Activated B cell treated with CpG ODN at 0.5 μM for 24 hours (primary cell): ENCODE data around the gene NOA1. TPM values are rescaled to one million over a fixed set of nuclear protein-coding genes. Genes with fewer than 3 reads are reported as not detected.

Experiments
- ATAC-seq: fragments of 200-7000 bp; cut with Tn5 transposase; one replicate; pipeline ENCODE4 v1.10.0; 2021; ENCODE audit warnings: low read depth, mild to moderate bottlenecking, moderate library complexity
- CTCF ChIA-PET: fragments of 350-600 bp; sonication (Branson Sonifier 250); formaldehyde crosslinking; loops from one replicate; lab custom pipeline; 2021; ENCODE audit warnings: antibody characterized with exemption; lab: Charles Lee
- POLR2A ChIA-PET: fragments of 350-600 bp; sonication (Branson Sonifier 250); formaldehyde crosslinking; loops from one replicate; lab custom pipeline; 2021; ENCODE audit warnings: antibody characterized with exemption; lab: Charles Lee
- DNase-seq: peaks from one replicate; pipeline ENCODE4 v3.0.0; 2022
- H3K27ac Mint-ChIP-seq: one replicate; pipeline ENCODE4 v1.8.0; 2020; ENCODE audit warnings: mixed read lengths
- H3K27me3 Mint-ChIP-seq: one replicate; pipeline ENCODE4 v1.8.0; 2021; ENCODE audit warnings: mixed read lengths
- H3K36me3 Mint-ChIP-seq: one replicate; pipeline ENCODE4 v1.8.0; 2021; ENCODE audit warnings: low read depth, mixed read lengths
- H3K4me1 Mint-ChIP-seq: one replicate; pipeline ENCODE4 v1.8.0; 2021; ENCODE audit warnings: mixed read lengths
- H3K4me3 Mint-ChIP-seq: one replicate; pipeline ENCODE4 v1.8.0; 2020; ENCODE audit warnings: mild to moderate bottlenecking, mixed read lengths
- H3K9me3 Mint-ChIP-seq: one replicate; pipeline ENCODE4 v1.8.0; 2020; ENCODE audit warnings: mixed read lengths
- intact Hi-C: fragments of 100-400 bp; cut with micrococcal nuclease; formaldehyde crosslinking; loops from one replicate; pipeline ENCODE4 v1.15.1; 2024
- total RNA-seq: library from RNA; stranded (reverse); gene quantifications from 2 replicates; pipeline ENCODE4 v1.2.3, GENCODE V29; 2022
- TF ChIP-seq, protein P1 (sequence below): fragments of 200-600 bp; IDR thresholded peaks from one replicate; pipeline ENCODE4 v1.8.0; 2022; ENCODE audit warnings: antibody characterized with exemption, mild to moderate bottlenecking

The NOA1 gene
- total RNA-seq, 1 donor from 2014 or later, result 25.0 TPM

DNA sequence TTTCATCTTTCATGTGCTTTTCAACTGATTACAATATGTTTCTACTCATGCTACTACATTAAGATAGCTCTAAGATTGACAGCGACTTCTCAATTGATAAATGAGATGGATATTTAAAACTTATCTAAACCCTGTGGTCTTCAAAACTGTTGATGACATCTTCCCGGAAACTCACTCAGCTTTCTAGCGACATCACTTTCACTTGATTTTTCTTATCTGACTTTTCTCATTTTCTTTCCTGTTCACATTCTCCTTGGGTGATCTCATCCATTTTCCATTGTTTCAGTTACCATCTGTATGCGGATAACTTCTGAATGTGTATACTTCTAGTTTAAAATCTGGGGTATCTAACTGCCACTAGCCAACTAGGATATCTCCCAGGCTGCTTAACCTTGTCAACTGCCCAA lies 4.4 kb upstream of the NOA1 start:
- no peaks in the 10 kb centered on the region for H3K27me3 Mint-ChIP-seq
- CTCF ChIA-PET, result no interaction called here
- ATAC-seq, result no peak
- no peaks in the 10 kb centered on the region for H3K9me3 Mint-ChIP-seq
- intact Hi-C loops, result no loop called here
- H3K4me1 Mint-ChIP-seq, result peaks cover 56% of the 10 kb centered on the region
- TF ChIP-seq, protein P1, sequence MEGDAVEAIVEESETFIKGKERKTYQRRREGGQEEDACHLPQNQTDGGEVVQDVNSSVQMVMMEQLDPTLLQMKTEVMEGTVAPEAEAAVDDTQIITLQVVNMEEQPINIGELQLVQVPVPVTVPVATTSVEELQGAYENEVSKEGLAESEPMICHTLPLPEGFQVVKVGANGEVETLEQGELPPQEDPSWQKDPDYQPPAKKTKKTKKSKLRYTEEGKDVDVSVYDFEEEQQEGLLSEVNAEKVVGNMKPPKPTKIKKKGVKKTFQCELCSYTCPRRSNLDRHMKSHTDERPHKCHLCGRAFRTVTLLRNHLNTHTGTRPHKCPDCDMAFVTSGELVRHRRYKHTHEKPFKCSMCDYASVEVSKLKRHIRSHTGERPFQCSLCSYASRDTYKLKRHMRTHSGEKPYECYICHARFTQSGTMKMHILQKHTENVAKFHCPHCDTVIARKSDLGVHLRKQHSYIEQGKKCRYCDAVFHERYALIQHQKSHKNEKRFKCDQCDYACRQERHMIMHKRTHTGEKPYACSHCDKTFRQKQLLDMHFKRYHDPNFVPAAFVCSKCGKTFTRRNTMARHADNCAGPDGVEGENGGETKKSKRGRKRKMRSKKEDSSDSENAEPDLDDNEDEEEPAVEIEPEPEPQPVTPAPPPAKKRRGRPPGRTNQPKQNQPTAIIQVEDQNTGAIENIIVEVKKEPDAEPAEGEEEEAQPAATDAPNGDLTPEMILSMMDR, result no peak
- H3K36me3 Mint-ChIP-seq, result peaks cover 56% of the 10 kb centered on the region
- POLR2A ChIA-PET, result interaction anchor here (0.6 kb wide), 1 partner anchor 25 kb away, joined by 3 read pairs; no protein-coding TSS in a partner anchor
- no peak overlapping the region for H3K27ac Mint-ChIP-seq
- peak overlapping the region; percentile 5 for H3K4me3 Mint-ChIP-seq
- no peak for DNase-seq

DNA sequence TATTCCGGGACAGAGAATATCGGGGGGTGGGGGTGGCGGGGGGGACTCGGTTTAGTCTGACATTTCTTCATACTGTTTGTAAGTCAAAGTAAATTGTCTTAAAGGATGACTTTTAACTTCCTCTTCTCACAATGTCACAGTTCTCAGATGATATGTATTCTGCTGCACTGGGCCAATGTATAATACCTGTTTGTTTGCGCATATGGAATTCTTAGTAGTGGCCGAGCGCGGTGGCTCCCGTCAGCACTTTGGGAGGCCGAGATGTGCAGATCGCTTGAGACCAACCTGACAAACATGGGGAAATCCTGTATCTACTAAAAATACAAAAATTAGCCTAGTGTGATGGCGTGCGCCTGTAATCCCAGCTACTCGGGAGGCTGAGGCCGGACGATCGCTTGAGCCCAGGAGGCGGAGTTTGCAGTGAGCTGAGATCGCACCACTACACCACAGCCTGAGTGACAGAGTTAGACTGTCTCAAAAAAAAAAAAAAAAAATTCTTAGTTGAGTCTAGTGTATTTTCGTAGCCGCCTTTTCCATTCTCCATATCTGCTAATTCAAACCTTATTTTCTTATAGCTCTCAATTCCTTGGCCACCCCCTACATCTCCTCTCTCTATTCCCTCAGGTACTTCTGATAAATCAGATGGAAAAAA lies 2.1 kb upstream of the NOA1 start:
- TF ChIP-seq, protein P1, result no peak
- ChIA-PET CTCF (interaction anchor here (0.9 to 2.2 kb wide), 3 partner anchors 19 to 1031 kb away, joined by 3 to 5 read pairs (median 3); no protein-coding TSS in a partner anchor), POLR2A (interaction anchor here (0.6 to 4.9 kb wide), 8 partner anchors 11 to 1584 kb away, joined by 3 to 127 read pairs (median 8); partner anchors contain the start of genes AASDH, PAICS, PPAT and REST)
- no peaks in the 10 kb centered on the region for H3K27me3 Mint-ChIP-seq
- peaks cover 74% of the 10 kb centered on the region for H3K4me1 Mint-ChIP-seq
- DNase-seq (no peak), ATAC-seq (no peak)
- H3K9me3 Mint-ChIP-seq, result no peaks in the 10 kb centered on the region
- intact Hi-C loops, result loop anchor here (5.0 kb wide), 3 partner anchors 157 to 1127 kb away; partner anchors contain the start of genes EXOC1 and SPINK2
- H3K4me3 Mint-ChIP-seq, result peak overlapping the region; percentile 99
- peak overlapping the region; percentile 96 for H3K27ac Mint-ChIP-seq
- H3K36me3 Mint-ChIP-seq, result peaks cover 43% of the 10 kb centered on the region

DNA sequence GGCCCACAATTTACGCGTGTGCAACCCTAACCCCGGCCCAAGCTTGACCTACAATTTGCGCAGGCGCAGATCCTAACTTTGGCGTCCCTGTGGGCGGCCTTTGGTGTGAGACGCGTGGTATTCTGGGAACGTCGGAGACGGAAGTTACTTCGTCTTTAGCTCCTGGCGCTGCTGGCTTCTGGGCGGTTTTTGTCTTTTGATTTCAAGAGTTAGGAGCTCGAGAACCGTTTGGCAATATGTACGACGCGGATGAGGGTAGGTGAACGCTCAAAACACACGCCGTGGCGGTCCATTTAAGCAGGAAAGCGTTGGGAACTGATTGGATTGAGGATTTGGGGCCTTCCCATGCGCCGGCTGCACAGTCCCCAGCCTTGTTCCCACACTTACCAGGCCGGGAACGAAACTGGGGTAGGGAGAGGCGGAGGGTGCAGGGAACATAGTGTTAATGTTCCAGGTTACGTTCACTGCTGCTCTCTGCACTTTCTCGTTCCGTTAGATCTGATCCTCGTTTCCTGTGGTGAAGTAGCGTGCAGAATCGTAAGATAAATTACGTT lies 1.4 kb upstream of the NOA1 start, which contains the start of gene POLR2B:
POLR2B (plus strand) TSS at position 147 of the 554 bp plus-strand sequence; CDS start at position 237, 90 bp downstream.
- DNase-seq, result peak; percentile 77
- peak within 1 kb of the TSS; percentile 96 for H3K27ac Mint-ChIP-seq
- peak within 1 kb of the TSS; percentile 99 for H3K4me3 Mint-ChIP-seq
- H3K4me1 Mint-ChIP-seq, result peaks cover 76% of the 10 kb centered on the region
- H3K27me3 Mint-ChIP-seq, result no peaks in the 10 kb centered on the region
- H3K36me3 Mint-ChIP-seq, result peaks cover 41% of the 10 kb centered on the region
- ChIA-PET CTCF (interaction anchor here (1.3 to 2.5 kb wide), 3 partner anchors 71 to 1031 kb away, joined by 3 to 17 read pairs (median 5); partner anchors contain the start of gene REST), POLR2A (interaction anchor here (0.6 to 4.9 kb wide), 11 partner anchors 10 to 1583 kb away, joined by 3 to 127 read pairs (median 7); partner anchors contain the start of genes AASDH, PAICS, PPAT and REST)
- TF ChIP-seq, protein P1, result no peak
- H3K9me3 Mint-ChIP-seq, result no peaks in the 10 kb centered on the region
- intact Hi-C loops, result loop anchor here (1.0 to 5.0 kb wide), 4 partner anchors 157 to 1127 kb away; partner anchors contain the start of genes EXOC1, SPINK2 and SRP72
- peak; percentile 58 for ATAC-seq

DNA sequence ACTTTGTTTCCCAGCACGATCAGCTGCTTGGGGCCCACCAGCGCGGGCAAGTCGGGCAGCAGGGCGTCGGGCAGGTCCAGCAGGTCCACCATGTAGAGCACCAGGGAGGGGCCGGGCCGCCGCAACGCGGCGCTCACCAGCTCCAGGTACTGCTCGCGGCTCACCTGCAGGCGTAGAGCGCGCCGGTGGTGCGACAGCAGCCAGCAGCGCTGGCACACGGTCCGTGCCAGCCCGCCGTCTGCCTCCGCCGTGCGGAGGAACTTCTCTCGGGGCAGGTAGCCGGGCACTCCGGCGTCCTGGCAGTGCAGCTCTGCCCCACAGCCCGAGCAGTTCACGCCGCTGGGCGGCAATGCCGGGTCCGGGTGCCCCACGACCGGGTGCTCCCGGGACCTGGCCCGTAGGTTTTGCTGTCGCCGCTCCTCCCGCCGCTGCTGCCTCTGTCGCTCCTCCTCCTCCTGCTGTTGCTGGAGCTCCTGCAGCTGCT lies 527 bp downstream of the NOA1 start:
- Mint-ChIP-seq H3K27ac (peak overlapping the region; percentile 96), H3K4me3 (peak overlapping the region; percentile 99), H3K4me1 (peaks cover 68% of the 10 kb centered on the region), H3K27me3 (no peaks in the 10 kb centered on the region), H3K36me3 (peaks cover 51% of the 10 kb centered on the region), H3K9me3 (peaks cover 7% of the 10 kb centered on the region)
- intact Hi-C loops, result loop anchor here (1.0 to 5.0 kb wide), 11 partner anchors 69 to 1631 kb away; partner anchors contain the start of genes AASDH, CEP135, CLOCK and EXOC1
- ATAC-seq (peak; percentile 21), DNase-seq (no peak)
- POLR2A ChIA-PET, result interaction anchor here (1.4 to 4.9 kb wide), 7 partner anchors 11 to 1431 kb away, joined by 3 to 127 read pairs (median 11); partner anchors contain the start of genes AASDH, PAICS, PPAT and REST
- CTCF ChIA-PET, result interaction anchor here (1.3 to 2.5 kb wide), 3 partner anchors 11 to 69 kb away, joined by 4 to 17 read pairs (median 5); partner anchors contain the start of gene REST
- TF ChIP-seq, protein P1, result no peak
